Ishikawa (cell line): ENCODE measurements around the gene OR8G5.

Experiments used
- CEBPB ChIP-seq: IDR thresholded peaks from 2 replicates; pipeline ENCODE4 v1.6.1; 2012
- CREB1 ChIP-seq: IDR thresholded peaks from 2 replicates; pipeline ENCODE4 v1.6.1; 2012; ENCODE audit warnings: low read depth
- EGR1 ChIP-seq: IDR thresholded peaks from 2 replicates; pipeline ENCODE4 v1.6.1; 2012
- EP300 ChIP-seq: IDR thresholded peaks from 2 replicates; pipeline ENCODE4 v1.6.1; 2012; ENCODE audit warnings: borderline replicate concordance
- NFIC ChIP-seq: IDR thresholded peaks from 2 replicates; pipeline ENCODE4 v1.6.1; 2012
- RAD21 ChIP-seq: IDR thresholded peaks from 2 replicates; pipeline ENCODE4 v1.6.1; 2012; ENCODE audit warnings: low read depth
- REST ChIP-seq: IDR thresholded peaks from 2 replicates; pipeline ENCODE4 v1.6.1; 2012; ENCODE audit warnings: low read depth, mild to moderate bottlenecking
- YY1 ChIP-seq: IDR thresholded peaks from 2 replicates; pipeline ENCODE4 v1.6.1; 2012; ENCODE audit warnings: low read depth

- TF ChIP-seq YY1 (no peak), NFIC (no peak), CREB1 (no peak), EP300 (no peak), EGR1 (no peak), REST (no peak), RAD21 (no peak), CEBPB (no peak)
These were observed 17.8 kb downstream of the OR8G5 start for GRCh38 chr11:124274000-124274399.
